Endodermal cell (in vitro differentiated cells): ENCODE results near the gene CYB5B. TPM values are rescaled to one million over a fixed set of nuclear protein-coding genes. Genes with fewer than 3 reads are reported as not detected.

ENCODE experiments used
- DNase-seq: peaks from one replicate; pipeline ENCODE4 v3.0.0-alpha.2; 2017
- H3K27ac ChIP-seq: 2 replicates; pipeline ENCODE4 v1.5.1; 2013; ENCODE audit warnings: mild to moderate bottlenecking, low read depth, low read length, moderate library complexity
- H3K27me3 ChIP-seq: 2 replicates; pipeline ENCODE4 v1.6.1; 2013; ENCODE audit warnings: mild to moderate bottlenecking, low read length, moderate library complexity; ENCODE audit not compliant: insufficient read depth, control insufficient read depth, poor library complexity, severe bottlenecking
- H3K36me3 ChIP-seq: 2 replicates; pipeline ENCODE4 v1.7.0; 2013; ENCODE audit warnings: mild to moderate bottlenecking, low read length, moderate library complexity; ENCODE audit not compliant: control insufficient read depth, insufficient read depth
- H3K4me1 ChIP-seq: one replicate; pipeline ENCODE4 v1.7.0; 2013; ENCODE audit warnings: low read length; ENCODE audit not compliant: control insufficient read depth, insufficient read depth
- H3K4me3 ChIP-seq: 2 replicates; pipeline ENCODE4 v1.5.1; 2013; ENCODE audit warnings: mild to moderate bottlenecking, low read length, moderate library complexity
- H3K9ac ChIP-seq: 2 replicates; pipeline ENCODE4 v1.6.1; 2013; ENCODE audit warnings: mild to moderate bottlenecking, low read length, moderate library complexity; ENCODE audit not compliant: poor library complexity, severe bottlenecking; ENCODE audit errors: extremely low read depth
- H3K9me3 ChIP-seq: 2 replicates; pipeline ENCODE4 v1.6.1; 2013; ENCODE audit warnings: mild to moderate bottlenecking, low read length, moderate library complexity; ENCODE audit not compliant: control insufficient read depth
- H3K27ac Mint-ChIP-seq: 2 replicates; pipeline ENCODE4 v1.8.0; 2020; ENCODE audit warnings: mixed read lengths
- H3K27me3 Mint-ChIP-seq: 2 replicates; pipeline ENCODE4 v1.8.0; 2021; ENCODE audit warnings: mild to moderate bottlenecking, mixed read lengths; ENCODE audit not compliant: insufficient read depth
- H3K36me3 Mint-ChIP-seq: 2 replicates; pipeline ENCODE4 v1.8.0; 2020; ENCODE audit warnings: low read depth, mixed read lengths
- H3K4me1 Mint-ChIP-seq: 2 replicates; pipeline ENCODE4 v1.8.0; 2020; ENCODE audit warnings: mixed read lengths
- H3K4me3 Mint-ChIP-seq: 2 replicates; pipeline ENCODE4 v1.8.0; 2020; ENCODE audit warnings: mild to moderate bottlenecking, moderate library complexity, mixed read lengths
- H3K9me3 Mint-ChIP-seq: 2 replicates; pipeline ENCODE4 v1.8.0; 2020; ENCODE audit warnings: mild to moderate bottlenecking, mixed read lengths
- CTCF ChIP-seq: fragments of 200-600 bp; sonication (generic); conservative IDR thresholded peaks from 2 replicates; pipeline ENCODE4 v1.5.0; 2021; ENCODE audit warnings: antibody characterized with exemption, mild to moderate bottlenecking
- WGBS, 2 experiments: methylation state at CpG; one replicate each; pipeline versions ENCODE4 v1.1.5 to v1.1.7; 2013; ENCODE audit warnings: missing lambda C conversion rate in 2 of 2, mixed read lengths in 1 of 2; ENCODE audit not compliant: insufficient coverage in 1 of 2, insufficient read length in 1 of 2; 5-methylcytosine and 5-hydroxymethylcytosine counted together
- total RNA-seq, 2 donors: library from RNA; stranded (reverse); fragmentation: NEBNext Ultra II Directional in 1 of 2; extraction: Animal tissue kit (Norgen Biotek cat#: 25700) in 1 of 2; gene quantifications; 2 replicates in 1 of 2; 3 replicates in 1 of 2; pipeline ENCODE4 v1.2.1, GENCODE V29; 2021

The CYB5B gene
- total RNA-seq, 2 donors from 2014 or later = 123 to 131 TPM

- Histone ChIP-seq H3K9me3 (no peaks in the 10 kb centered on the region), H3K27ac (no peak overlapping the region), H3K9ac (no peak overlapping the region), H3K4me1 (no peaks in the 10 kb centered on the region), H3K27me3 (no peaks in the 10 kb centered on the region), H3K4me3 (no peak overlapping the region), H3K36me3 (no peaks in the 10 kb centered on the region)
- Mint-ChIP-seq H3K27ac (no peak overlapping the region), H3K36me3 (no peaks in the 10 kb centered on the region), H3K4me1 (no peaks in the 10 kb centered on the region), H3K4me3 (no peak overlapping the region), H3K27me3 (no peaks in the 10 kb centered on the region), H3K9me3 (peaks cover 3% of the 10 kb centered on the region)
- no peak for TF ChIP-seq CTCF
- WGBS, 2 experiments = 80 to 83% methylated on average over 1 to 2 of the region's 2 CpGs
- peak; percentile 58 for DNase-seq
These were observed 89.0 kb downstream of the CYB5B start for GRCh38 chr16:69513180-69513966.

GRCh38 chr16:69514356-69514755 is 89.9 kb downstream of the CYB5B start:
- Histone ChIP-seq H3K27ac (no peak overlapping the region), H3K9ac (no peak overlapping the region), H3K4me3 (no peak overlapping the region), H3K4me1 (no peaks in the 10 kb centered on the region), H3K36me3 (no peaks in the 10 kb centered on the region), H3K9me3 (no peaks in the 10 kb centered on the region), H3K27me3 (no peaks in the 10 kb centered on the region)
- no peak overlapping the region for H3K4me3 Mint-ChIP-seq
- peaks cover 3% of the 10 kb centered on the region for H3K9me3 Mint-ChIP-seq
- no peaks in the 10 kb centered on the region for H3K27me3 Mint-ChIP-seq
- H3K27ac Mint-ChIP-seq = no peak overlapping the region
- WGBS, 2 experiments = 93% methylated on average over 6 of the region's 6 CpGs
- no peak for DNase-seq
- no peak for TF ChIP-seq CTCF
- H3K4me1 Mint-ChIP-seq = no peaks in the 10 kb centered on the region
- H3K36me3 Mint-ChIP-seq = no peaks in the 10 kb centered on the region

Other genes starting within 250 kb of the CYB5B start
- gene SNTB2, start 237.5 kb upstream of the CYB5B start, total RNA-seq = 10 to 100 TPM; 15.4 to 24.1 TPM
- 10 to 100 TPM; 28.6 to 37.8 TPM for gene VPS4A, start 113.3 kb upstream of the CYB5B start, total RNA-seq
- gene PDF, start 94.0 kb upstream of the CYB5B start, total RNA-seq = 10 to 100 TPM; 12.2 to 19.8 TPM
- 10 to 100 TPM; 45.8 to 49.3 TPM for gene COG8, start 85.1 kb upstream of the CYB5B start, total RNA-seq
- gene NIP7, start 84.8 kb upstream of the CYB5B start, total RNA-seq = 10 to 100 TPM; 30.5 to 36.3 TPM
- gene TMED6, start 72.8 kb upstream of the CYB5B start, total RNA-seq = under 1 TPM; 0.53 to 0.66 TPM
- 10 to 100 TPM; 33.6 to 38.2 TPM for gene TERF2, start 38.6 kb upstream of the CYB5B start, total RNA-seq
- gene NFAT5, start 141.3 kb downstream of the CYB5B start, total RNA-seq = 10 to 100 TPM; 38.8 to 40.3 TPM